CD4-positive, CD25-positive, alpha-beta regulatory T cell (primary cell): ENCODE results near the gene MDP1. TPM values are rescaled to one million over a fixed set of nuclear protein-coding genes. Genes with fewer than 3 reads are reported as not detected.
A peak's percentile ranks its signal among the peaks of the same experiment; 100 is the strongest.

Experiments used
- ATAC-seq, 2 donors: fragments of 150-1000 bp; cut with Tn5 transposase; one replicate each; pipeline ENCODE4 v1.10.0; 2021; ENCODE audit warnings: low read depth in 2 of 2, moderate number of reproducible peaks in 2 of 2, moderate library complexity in 1 of 2
- DNase-seq, 3 donors: peaks; one replicate each; pipeline versions ENCODE4 v3.0.0 to v3.0.0-alpha.2; 2012 to 2022; ENCODE audit warnings: mixed read lengths in 1 of 3
- H3K27ac ChIP-seq: one replicate; pipeline ENCODE4 v1.7.0; 2013; ENCODE audit warnings: mild to moderate bottlenecking, low read length; ENCODE audit not compliant: insufficient read depth, poor library complexity, severe bottlenecking
- H3K27me3 ChIP-seq: one replicate; pipeline ENCODE4 v1.7.0; 2013; ENCODE audit warnings: low read length; ENCODE audit not compliant: control insufficient read depth, insufficient read depth
- H3K36me3 ChIP-seq: one replicate; pipeline ENCODE4 v1.7.0; 2013; ENCODE audit warnings: mild to moderate bottlenecking, low read length, moderate library complexity; ENCODE audit not compliant: control insufficient read depth, insufficient read depth
- H3K4me1 ChIP-seq: 2 replicates; pipeline ENCODE4 v1.7.0; 2013; ENCODE audit warnings: mild to moderate bottlenecking, low read length; ENCODE audit not compliant: insufficient read depth, control insufficient read depth, poor library complexity, severe bottlenecking
- H3K4me3 ChIP-seq: one replicate; pipeline ENCODE4 v1.7.0; 2013; ENCODE audit warnings: low read depth, mild to moderate bottlenecking, low read length, moderate library complexity
- H3K9me3 ChIP-seq, 2 experiments: 1 replicate in 1 of 2; 2 replicates in 1 of 2; pipeline ENCODE4 v1.7.0; 2013; ENCODE audit warnings: low read length in 2 of 2, mild to moderate bottlenecking in 1 of 2, moderate library complexity in 1 of 2; ENCODE audit not compliant: control insufficient read depth in 2 of 2
- H3K27ac Mint-ChIP-seq, 3 donors: one replicate each; pipeline ENCODE4 v1.8.0; 2020 to 2022; ENCODE audit warnings: mild to moderate bottlenecking in 3 of 3, mixed read lengths in 3 of 3, moderate library complexity in 2 of 3
- H3K27me3 Mint-ChIP-seq: one replicate; pipeline ENCODE4 v1.8.0; 2022; ENCODE audit warnings: mild to moderate bottlenecking, mixed read lengths
- H3K36me3 Mint-ChIP-seq: one replicate; pipeline ENCODE4 v1.8.0; 2020; ENCODE audit warnings: mixed read lengths
- H3K4me1 Mint-ChIP-seq, 4 donors: one replicate each; pipeline ENCODE4 v1.8.0; 2020 to 2022; ENCODE audit warnings: mixed read lengths in 4 of 4, mild to moderate bottlenecking in 1 of 4
- H3K4me3 Mint-ChIP-seq, 4 donors: one replicate each; pipeline ENCODE4 v1.8.0; 2020 to 2022; ENCODE audit warnings: mild to moderate bottlenecking in 4 of 4, mixed read lengths in 4 of 4, moderate library complexity in 3 of 4
- H3K9me3 Mint-ChIP-seq, 7 donors: one replicate each; pipeline ENCODE4 v1.8.0; 2020 to 2022; ENCODE audit warnings: mixed read lengths in 7 of 7, mild to moderate bottlenecking in 3 of 7, moderate library complexity in 2 of 7
- polyA plus RNA-seq, 4 donors: library from polyadenylated mRNA; unstranded; fragments of 300-500 nt; fragmentation: Illumina TruSeq; gene quantifications; one replicate each; pipeline ENCODE4 v1.2.3, GENCODE V29; 2021
- total RNA-seq: library from RNA; stranded (reverse); gene quantifications from one replicate; pipeline ENCODE4 v1.2.3, GENCODE V29; 2022

The MDP1 gene
- 6.0 TPM for total RNA-seq
- 10 to 100 TPM; 29.0 to 52.6 (median 35.6) TPM for polyA plus RNA-seq

- Mint-ChIP-seq H3K9me3 (no peaks in the 10 kb centered on the region), H3K27me3 (no peaks in the 10 kb centered on the region), H3K27ac (peak within 1 kb of the TSS; percentile 95 to 99 (median 98)), H3K4me1 (peaks cover 7 to 59% (median 41%) of the 10 kb centered on the region in 4 donors), H3K36me3 (peaks cover 13% of the 10 kb centered on the region), H3K4me3 (peak within 1 kb of the TSS; percentile 94 to 98 (median 94))
- Histone ChIP-seq H3K9me3 (no peaks in the 10 kb centered on the region), H3K4me1 (peaks cover 38% of the 10 kb centered on the region), H3K36me3 (peaks cover 23% of the 10 kb centered on the region), H3K27me3 (no peaks in the 10 kb centered on the region), H3K4me3 (peak within 1 kb of the TSS; percentile 92), H3K27ac (peak within 1 kb of the TSS; percentile 93)
- DNase-seq (peak; percentile 81 to 96 (median 88)), ATAC-seq (peak; percentile 77 to 78)
Observed at GRCh38 chr14:24215495-24216344, at the start of gene MDP1. MDP1 (minus strand) TSS chr14:24216066; CDS start chr14:24215955, 111 bp downstream.

- peak overlapping the region in 1 of 3 donors; percentile 85 for H3K27ac Mint-ChIP-seq
- H3K9me3 ChIP-seq = no peaks in the 10 kb centered on the region
- H3K36me3 ChIP-seq = peaks cover 26% of the 10 kb centered on the region
- no peaks in the 10 kb centered on the region for H3K27me3 Mint-ChIP-seq
- H3K4me3 Mint-ChIP-seq = no peak overlapping the region
- H3K4me1 ChIP-seq = no peaks in the 10 kb centered on the region
- DNase-seq = no peak
- no peak for ATAC-seq
- H3K4me3 ChIP-seq = no peak overlapping the region
- no peaks in the 10 kb centered on the region for H3K9me3 Mint-ChIP-seq
- H3K4me1 Mint-ChIP-seq = peaks cover 0 to 7% (median 0%) of the 10 kb centered on the region in 4 donors
- H3K27me3 ChIP-seq = no peaks in the 10 kb centered on the region
- H3K27ac ChIP-seq = no peak overlapping the region
- H3K36me3 Mint-ChIP-seq = peaks cover 29% of the 10 kb centered on the region
Observed at GRCh38 chr14:24264298-24264697, 48.4 kb upstream of the MDP1 start.

- no peak overlapping the region for H3K4me3 ChIP-seq
- Mint-ChIP-seq H3K36me3 (peaks cover 29% of the 10 kb centered on the region), H3K4me3 (no peak overlapping the region), H3K9me3 (no peaks in the 10 kb centered on the region), H3K27ac (no peak overlapping the region), H3K27me3 (no peaks in the 10 kb centered on the region), H3K4me1 (peaks cover 0 to 7% (median 0%) of the 10 kb centered on the region in 4 donors)
- no peak for DNase-seq
- no peaks in the 10 kb centered on the region for H3K9me3 ChIP-seq
- H3K36me3 ChIP-seq = peaks cover 21% of the 10 kb centered on the region
- H3K27ac ChIP-seq = no peak overlapping the region
- no peaks in the 10 kb centered on the region for H3K4me1 ChIP-seq
- no peak for ATAC-seq
- no peaks in the 10 kb centered on the region for H3K27me3 ChIP-seq
Observed at GRCh38 chr14:24263848-24264247, 48.0 kb upstream of the MDP1 start.

- Histone ChIP-seq H3K27ac (no peak within 1 kb of the TSS), H3K36me3 (peaks cover 19% of the 10 kb centered on the region), H3K9me3 (no peaks in the 10 kb centered on the region), H3K4me1 (no peaks in the 10 kb centered on the region), H3K27me3 (no peaks in the 10 kb centered on the region), H3K4me3 (no peak within 1 kb of the TSS)
- Mint-ChIP-seq H3K36me3 (peaks cover 29% of the 10 kb centered on the region), H3K27ac (no peak within 1 kb of the TSS), H3K4me3 (peak within 1 kb of the TSS in 1 of 4 donors; percentile 48), H3K27me3 (no peaks in the 10 kb centered on the region), H3K9me3 (no peaks in the 10 kb centered on the region), H3K4me1 (peaks cover 0 to 7% (median 0%) of the 10 kb centered on the region in 4 donors)
- DNase-seq = no peak
- no peak for ATAC-seq
Observed at GRCh38 chr14:24262821-24263733, 47.2 kb upstream of the MDP1 start, which contains the start of gene TGM1. TGM1 (minus strand) TSS chr14:24263177; CDS start chr14:24262352, 825 bp downstream.

- no peak overlapping the region for H3K27ac Mint-ChIP-seq
- no peaks in the 10 kb centered on the region for H3K27me3 Mint-ChIP-seq
- H3K36me3 ChIP-seq = peaks cover 13% of the 10 kb centered on the region
- no peaks in the 10 kb centered on the region for H3K4me1 ChIP-seq
- no peaks in the 10 kb centered on the region for H3K9me3 Mint-ChIP-seq
- peaks cover 0 to 4% (median 1%) of the 10 kb centered on the region in 4 donors for H3K4me1 Mint-ChIP-seq
- H3K27me3 ChIP-seq = no peaks in the 10 kb centered on the region
- H3K36me3 Mint-ChIP-seq = peaks cover 24% of the 10 kb centered on the region
- DNase-seq (no peak), ATAC-seq (no peak)
- H3K9me3 ChIP-seq = no peaks in the 10 kb centered on the region
- no peak overlapping the region for H3K4me3 Mint-ChIP-seq
- H3K27ac ChIP-seq = no peak overlapping the region
- H3K4me3 ChIP-seq = no peak overlapping the region
Observed at GRCh38 chr14:24261969-24262327, 46.1 kb upstream of the MDP1 start.

- no peaks in the 10 kb centered on the region for H3K27me3 Mint-ChIP-seq
- H3K36me3 Mint-ChIP-seq = peaks cover 23% of the 10 kb centered on the region
- no peak overlapping the region for H3K27ac Mint-ChIP-seq
Observed at GRCh38 chr14:24261256-24261968, 45.5 kb upstream of the MDP1 start.

GRCh38 chr14:24260780-24261157 is 44.9 kb upstream of the MDP1 start:
- Mint-ChIP-seq H3K4me1 (peaks cover 0 to 4% (median 0%) of the 10 kb centered on the region in 4 donors), H3K36me3 (peaks cover 19% of the 10 kb centered on the region), H3K4me3 (no peak overlapping the region)

More at GRCh38 chr14:24261256-24261968, 45.5 kb upstream of the MDP1 start:
- H3K4me1 Mint-ChIP-seq = peaks cover 0 to 4% (median under 1%) of the 10 kb centered on the region in 4 donors
- peaks cover 8% of the 10 kb centered on the region for H3K36me3 ChIP-seq
- no peaks in the 10 kb centered on the region for H3K27me3 ChIP-seq
- H3K4me3 ChIP-seq = no peak overlapping the region
- no peak overlapping the region for H3K4me3 Mint-ChIP-seq
- DNase-seq (no peak), ATAC-seq (no peak)
- H3K27ac ChIP-seq = no peak overlapping the region
- H3K9me3 Mint-ChIP-seq = no peaks in the 10 kb centered on the region
- no peaks in the 10 kb centered on the region for H3K9me3 ChIP-seq
- no peaks in the 10 kb centered on the region for H3K4me1 ChIP-seq

More at GRCh38 chr14:24260780-24261157, 44.9 kb upstream of the MDP1 start:
- Histone ChIP-seq H3K27me3 (no peaks in the 10 kb centered on the region), H3K4me1 (no peaks in the 10 kb centered on the region), H3K4me3 (no peak overlapping the region), H3K27ac (no peak overlapping the region), H3K36me3 (peaks cover 4% of the 10 kb centered on the region), H3K9me3 (no peaks in the 10 kb centered on the region)
- DNase-seq (no peak), ATAC-seq (no peak)
- Mint-ChIP-seq H3K9me3 (no peaks in the 10 kb centered on the region), H3K27ac (peak overlapping the region in 1 of 3 donors; percentile 59), H3K27me3 (no peaks in the 10 kb centered on the region)
